Common myeloid progenitor, CD34-positive (primary cell): ENCODE measurements around the gene MCC.

Source experiments
- CTCF ChIA-PET: fragments of 350-600 bp; sonication (Branson Sonifier 250); formaldehyde crosslinking; loops from one replicate; lab custom pipeline; 2021; ENCODE audit warnings: antibody characterized with exemption; lab: Charles Lee
- POLR2A ChIA-PET: fragments of 350-600 bp; sonication (Branson Sonifier 250); formaldehyde crosslinking; loops from one replicate; lab custom pipeline; 2021; ENCODE audit warnings: antibody characterized with exemption; lab: Charles Lee
- DNase-seq, 3 donors: peaks; one replicate each; pipeline versions ENCODE4 v3.0.0 to v3.0.0-alpha.2; 2013
- H3K27ac ChIP-seq, 2 experiments: 1 replicate in 1 of 2; 2 replicates in 1 of 2; pipeline ENCODE4 v1.7.0; 2013; ENCODE audit warnings: inconsistent platforms in 2 of 2, low read length in 2 of 2, mild to moderate bottlenecking in 2 of 2, low read depth in 1 of 2, moderate library complexity in 1 of 2; ENCODE audit not compliant: severe bottlenecking in 2 of 2, insufficient read depth in 1 of 2, poor library complexity in 1 of 2
- H3K27me3 ChIP-seq, 5 experiments: replicated peaks in 2 of 5; 1 replicate in 3 of 5; 2 replicates in 2 of 5; pipeline versions ENCODE4 v1.6.1 to v1.7.0; 2013; ENCODE audit warnings: low read length in 4 of 5, mild to moderate bottlenecking in 2 of 5, moderate library complexity in 2 of 5, inconsistent platforms in 1 of 5; ENCODE audit not compliant: insufficient read depth in 5 of 5, control insufficient read depth in 4 of 5
- H3K36me3 ChIP-seq, 4 experiments: 1 replicate in 2 of 4; 2 replicates in 2 of 4; pipeline versions ENCODE4 v1.6.1 to v1.7.0; 2013; ENCODE audit warnings: low read length in 3 of 4, control low read depth in 1 of 4, mild to moderate bottlenecking in 1 of 4; ENCODE audit not compliant: control insufficient read depth in 4 of 4, insufficient read depth in 4 of 4
- H3K4me1 ChIP-seq, 4 experiments: 1 replicate in 3 of 4; 2 replicates in 1 of 4; pipeline versions ENCODE4 v1.6.1 to v1.7.1; 2013; ENCODE audit warnings: low read length in 3 of 4, mild to moderate bottlenecking in 3 of 4, control low read depth in 1 of 4, inconsistent platforms in 1 of 4, moderate library complexity in 1 of 4; ENCODE audit not compliant: control insufficient read depth in 4 of 4, insufficient read depth in 4 of 4; ENCODE audit errors: control extremely low read depth in 1 of 4
- H3K4me3 ChIP-seq, 7 experiments: 1 replicate in 4 of 7; 2 replicates in 3 of 7; pipeline versions ENCODE4 v1.5.1 to v1.7.0; 2013; ENCODE audit warnings: mild to moderate bottlenecking in 7 of 7, low read length in 6 of 7, moderate library complexity in 6 of 7, inconsistent platforms in 2 of 7, low read depth in 2 of 7, control low read depth in 1 of 7; ENCODE audit not compliant: insufficient read depth in 4 of 7, control insufficient read depth in 1 of 7; ENCODE audit errors: extremely low read depth in 1 of 7
- H3K9me3 ChIP-seq, 5 experiments: 1 replicate in 4 of 5; 2 replicates in 1 of 5; pipeline versions ENCODE4 v1.6.1 to v1.7.1; 2013; ENCODE audit warnings: low read length in 4 of 5, mild to moderate bottlenecking in 2 of 5, inconsistent platforms in 1 of 5, low read depth in 1 of 5, moderate library complexity in 1 of 5; ENCODE audit not compliant: control insufficient read depth in 4 of 5, insufficient read depth in 2 of 5; ENCODE audit errors: control extremely low read depth in 1 of 5
- WGBS: methylation state at CpG from one replicate; pipeline ENCODE4 v1.1.5; 2013; ENCODE audit not compliant: insufficient coverage; 5-methylcytosine and 5-hydroxymethylcytosine counted together

The MCC gene

GRCh38 chr5:113244966-113245365, 243.3 kb downstream of the MCC start:
- Histone ChIP-seq H3K36me3 (no peaks in the 10 kb centered on the region), H3K27ac (no peak overlapping the region), H3K4me3 (no peak overlapping the region), H3K27me3 (peaks cover 0 to 8% (median 5%) of the 10 kb centered on the region in 5 experiments), H3K4me1 (no peaks in the 10 kb centered on the region), H3K9me3 (no peaks in the 10 kb centered on the region)
- WGBS: 96% methylated on average over 7 of the region's 9 CpGs
- CTCF ChIA-PET: no interaction called here
- POLR2A ChIA-PET: no interaction called here
- DNase-seq: no peak

GRCh38 chr5:113243349-113243664, 244.9 kb downstream of the MCC start:
- H3K27me3 ChIP-seq: peaks cover 0 to 9% (median 5%) of the 10 kb centered on the region in 5 experiments
- no peak overlapping the region for H3K27ac ChIP-seq
- CTCF ChIA-PET: no interaction called here

GRCh38 chr5:113242481-113243348, 245.5 kb downstream of the MCC start:
- DNase-seq: no peak
- Histone ChIP-seq H3K36me3 (no peaks in the 10 kb centered on the region), H3K4me1 (no peaks in the 10 kb centered on the region), H3K27ac (no peak overlapping the region), H3K4me3 (no peak overlapping the region), H3K27me3 (peaks cover 0 to 10% (median 7%) of the 10 kb centered on the region in 5 experiments), H3K9me3 (no peaks in the 10 kb centered on the region)
- CTCF ChIA-PET: no interaction called here
- WGBS: 86% methylated on average over 6 of the region's 8 CpGs
- POLR2A ChIA-PET: no interaction called here

More at GRCh38 chr5:113243349-113243664, 244.9 kb downstream of the MCC start:
- POLR2A ChIA-PET: no interaction called here
- Histone ChIP-seq H3K4me1 (no peaks in the 10 kb centered on the region), H3K4me3 (no peak overlapping the region), H3K9me3 (no peaks in the 10 kb centered on the region), H3K36me3 (no peaks in the 10 kb centered on the region)
- DNase-seq: no peak
- WGBS: 56% methylated on average over 1 of the region's 2 CpGs

GRCh38 chr5:113240951-113241726, 247.1 kb downstream of the MCC start:
- CTCF ChIA-PET: no interaction called here
- DNase-seq: no peak
- H3K27ac ChIP-seq: no peak overlapping the region
- no peaks in the 10 kb centered on the region for H3K36me3 ChIP-seq
- no peak overlapping the region for H3K4me3 ChIP-seq
- no peaks in the 10 kb centered on the region for H3K4me1 ChIP-seq
- H3K9me3 ChIP-seq: no peaks in the 10 kb centered on the region
- peaks cover 0 to 17% (median 5%) of the 10 kb centered on the region in 5 experiments for H3K27me3 ChIP-seq
- no CpG with 5 or more reads among the region's 3 CpGs for WGBS
- POLR2A ChIA-PET: no interaction called here

- POLR2A ChIA-PET: no interaction called here
- CTCF ChIA-PET: no interaction called here
- no peak for DNase-seq
- H3K27ac ChIP-seq: no peak overlapping the region
- H3K27me3 ChIP-seq: peaks cover 0 to 25% (median 5%) of the 10 kb centered on the region in 5 experiments
- no peak overlapping the region for H3K4me3 ChIP-seq
- H3K4me1 ChIP-seq: no peaks in the 10 kb centered on the region
- 100% methylated on average over 2 of the region's 4 CpGs for WGBS
- H3K36me3 ChIP-seq: no peaks in the 10 kb centered on the region
- no peaks in the 10 kb centered on the region for H3K9me3 ChIP-seq
These were observed 248.2 kb downstream of the MCC start for GRCh38 chr5:113240032-113240431.

GRCh38 chr5:113237893-113238292, 250.4 kb downstream of the MCC start:
- CTCF ChIA-PET: no interaction called here

More at GRCh38 chr5:113237893-113238292, 250.4 kb downstream of the MCC start:
- POLR2A ChIA-PET: no interaction called here
- no peaks in the 10 kb centered on the region for H3K36me3 ChIP-seq
- H3K27me3 ChIP-seq: peaks cover 0 to 25% (median under 1%) of the 10 kb centered on the region in 5 experiments
- no peak overlapping the region for H3K4me3 ChIP-seq
- no peak for DNase-seq
- no peaks in the 10 kb centered on the region for H3K4me1 ChIP-seq
- H3K27ac ChIP-seq: no peak overlapping the region
- no peaks in the 10 kb centered on the region for H3K9me3 ChIP-seq
